Activated naive CD8-positive, alpha-beta T cell (primary cell): ENCODE results near the gene AP1M1.
"Not testable (repeated sequence)": the region's sequence is repeated elsewhere in the genome, so short reads cannot be mapped to it uniquely, and the experiment has no call there.

Experiments used
- H3K27ac Mint-ChIP-seq: one replicate; pipeline ENCODE4 v1.8.0; 2021; ENCODE audit warnings: mixed read lengths
- H3K27me3 Mint-ChIP-seq: one replicate; pipeline ENCODE4 v1.8.0; 2021; ENCODE audit warnings: mixed read lengths
- H3K36me3 Mint-ChIP-seq: one replicate; pipeline ENCODE4 v1.8.0; 2021; ENCODE audit warnings: mixed read lengths
- H3K4me1 Mint-ChIP-seq: one replicate; pipeline ENCODE4 v1.8.0; 2021; ENCODE audit warnings: low read depth, mixed read lengths
- H3K4me3 Mint-ChIP-seq: one replicate; pipeline ENCODE4 v1.8.0; 2021; ENCODE audit warnings: mild to moderate bottlenecking, mixed read lengths
- H3K9me3 Mint-ChIP-seq: one replicate; pipeline ENCODE4 v1.8.0; 2021; ENCODE audit warnings: low read depth, mixed read lengths

Gene AP1M1

GRCh38 chr19:16168465-16169081 is 29.1 kb upstream of the AP1M1 start:
- Mint-ChIP-seq H3K27me3 (no peaks in the 10 kb centered on the region), H3K9me3 (no peaks in the 10 kb centered on the region), H3K36me3 (no peaks in the 10 kb centered on the region), H3K27ac (no peak overlapping the region), H3K4me3 (no peak overlapping the region), H3K4me1 (no peaks in the 10 kb centered on the region)

GRCh38 chr19:16170134-16170533 is 27.6 kb upstream of the AP1M1 start:
- no peak overlapping the region for H3K4me3 Mint-ChIP-seq
- no peaks in the 10 kb centered on the region for H3K36me3 Mint-ChIP-seq
- no peaks in the 10 kb centered on the region for H3K4me1 Mint-ChIP-seq
- no peaks in the 10 kb centered on the region for H3K9me3 Mint-ChIP-seq
- H3K27ac Mint-ChIP-seq: no peak overlapping the region
- no peaks in the 10 kb centered on the region for H3K27me3 Mint-ChIP-seq

GRCh38 chr19:16175954-16176353 is 21.8 kb upstream of the AP1M1 start:
- no peak overlapping the region for H3K27ac Mint-ChIP-seq
- H3K27me3 Mint-ChIP-seq: no peaks in the 10 kb centered on the region
- no peaks in the 10 kb centered on the region for H3K36me3 Mint-ChIP-seq
- H3K4me3 Mint-ChIP-seq: no peak overlapping the region
- no peaks in the 10 kb centered on the region for H3K4me1 Mint-ChIP-seq
- H3K9me3 Mint-ChIP-seq: no peaks in the 10 kb centered on the region

- not testable (repeated sequence) for H3K27ac Mint-ChIP-seq, H3K4me1 Mint-ChIP-seq, H3K36me3 Mint-ChIP-seq, H3K4me3 Mint-ChIP-seq, H3K27me3 Mint-ChIP-seq, H3K9me3 Mint-ChIP-seq
Measured at GRCh38 chr19:16178866-16179265, 18.8 kb upstream of the AP1M1 start.

GRCh38 chr19:16180611-16181010 is 17.1 kb upstream of the AP1M1 start:
- no peak overlapping the region for H3K4me3 Mint-ChIP-seq
- H3K9me3 Mint-ChIP-seq: no peaks in the 10 kb centered on the region
- peaks cover 13% of the 10 kb centered on the region for H3K4me1 Mint-ChIP-seq
- no peak overlapping the region for H3K27ac Mint-ChIP-seq
- H3K36me3 Mint-ChIP-seq: no peaks in the 10 kb centered on the region
- H3K27me3 Mint-ChIP-seq: no peaks in the 10 kb centered on the region

- peaks cover 3% of the 10 kb centered on the region for H3K36me3 Mint-ChIP-seq
- H3K27ac Mint-ChIP-seq: peak overlapping the region; percentile 97
- no peaks in the 10 kb centered on the region for H3K9me3 Mint-ChIP-seq
- H3K4me3 Mint-ChIP-seq: peak overlapping the region; percentile 99
- H3K27me3 Mint-ChIP-seq: no peaks in the 10 kb centered on the region
- peaks cover 32% of the 10 kb centered on the region for H3K4me1 Mint-ChIP-seq
Measured at GRCh38 chr19:16184665-16185122, 13.0 kb upstream of the AP1M1 start.

GRCh38 chr19:16185123-16185767 is 12.5 kb upstream of the AP1M1 start, which contains the start of gene FAM32A:
Gene FAM32A, plus strand, starts transcription at chr19:16185410. Its CDS starts 33 bp downstream, at chr19:16185443.
- H3K27me3 Mint-ChIP-seq: no peaks in the 10 kb centered on the region
- peaks cover 3% of the 10 kb centered on the region for H3K36me3 Mint-ChIP-seq
- H3K9me3 Mint-ChIP-seq: no peaks in the 10 kb centered on the region
- peaks cover 36% of the 10 kb centered on the region for H3K4me1 Mint-ChIP-seq
- H3K4me3 Mint-ChIP-seq: peak within 1 kb of the TSS; percentile 99
- peak within 1 kb of the TSS; percentile 97 for H3K27ac Mint-ChIP-seq

GRCh38 chr19:16185768-16186123 is 12.0 kb upstream of the AP1M1 start:
- H3K36me3 Mint-ChIP-seq: peaks cover 3% of the 10 kb centered on the region
- H3K4me3 Mint-ChIP-seq: peak overlapping the region; percentile 99
- H3K4me1 Mint-ChIP-seq: peaks cover 36% of the 10 kb centered on the region
- no peaks in the 10 kb centered on the region for H3K27me3 Mint-ChIP-seq
- no peaks in the 10 kb centered on the region for H3K9me3 Mint-ChIP-seq
- peak overlapping the region; percentile 97 for H3K27ac Mint-ChIP-seq

GRCh38 chr19:16188521-16188920 is 9.2 kb upstream of the AP1M1 start:
- Mint-ChIP-seq H3K4me3 (no peak overlapping the region), H3K9me3 (no peaks in the 10 kb centered on the region), H3K36me3 (peaks cover 3% of the 10 kb centered on the region), H3K27ac (peak overlapping the region; percentile 76), H3K27me3 (no peaks in the 10 kb centered on the region), H3K4me1 (peaks cover 31% of the 10 kb centered on the region)

GRCh38 chr19:16190198-16190597 is 7.5 kb upstream of the AP1M1 start:
- Mint-ChIP-seq H3K27me3 (no peaks in the 10 kb centered on the region), H3K4me1 (peaks cover 27% of the 10 kb centered on the region), H3K27ac (no peak overlapping the region), H3K36me3 (peaks cover 3% of the 10 kb centered on the region), H3K9me3 (no peaks in the 10 kb centered on the region), H3K4me3 (no peak overlapping the region)

GRCh38 chr19:16190736-16191135 is 7.0 kb upstream of the AP1M1 start:
- no peaks in the 10 kb centered on the region for H3K9me3 Mint-ChIP-seq
- peaks cover 3% of the 10 kb centered on the region for H3K36me3 Mint-ChIP-seq
- peaks cover 23% of the 10 kb centered on the region for H3K4me1 Mint-ChIP-seq
- H3K4me3 Mint-ChIP-seq: no peak overlapping the region
- no peaks in the 10 kb centered on the region for H3K27me3 Mint-ChIP-seq
- H3K27ac Mint-ChIP-seq: no peak overlapping the region

GRCh38 chr19:16191216-16191908 is 6.3 kb upstream of the AP1M1 start:
- peaks cover 3% of the 10 kb centered on the region for H3K36me3 Mint-ChIP-seq

GRCh38 chr19:16193466-16193865 is 4.2 kb upstream of the AP1M1 start:
- Mint-ChIP-seq H3K4me1 (peaks cover 18% of the 10 kb centered on the region), H3K27me3 (no peaks in the 10 kb centered on the region), H3K4me3 (no peak overlapping the region), H3K9me3 (no peaks in the 10 kb centered on the region), H3K36me3 (no peaks in the 10 kb centered on the region), H3K27ac (no peak overlapping the region)

More at GRCh38 chr19:16191216-16191908, 6.3 kb upstream of the AP1M1 start:
- Mint-ChIP-seq H3K4me3 (no peak overlapping the region), H3K27me3 (no peaks in the 10 kb centered on the region), H3K27ac (no peak overlapping the region), H3K9me3 (no peaks in the 10 kb centered on the region), H3K4me1 (peaks cover 21% of the 10 kb centered on the region)

- Mint-ChIP-seq H3K27ac (peak overlapping the region; percentile 97), H3K4me1 (peaks cover 38% of the 10 kb centered on the region)
Measured at GRCh38 chr19:16197188-16197621, 506 bp upstream of the AP1M1 start.

GRCh38 chr19:16198370-16198651 is 600 bp downstream of the AP1M1 start:
- H3K36me3 Mint-ChIP-seq: peaks cover 10% of the 10 kb centered on the region
- H3K9me3 Mint-ChIP-seq: no peaks in the 10 kb centered on the region
- H3K4me3 Mint-ChIP-seq: peak overlapping the region; percentile 93
- H3K27me3 Mint-ChIP-seq: no peaks in the 10 kb centered on the region
- H3K27ac Mint-ChIP-seq: peak overlapping the region; percentile 89
- H3K4me1 Mint-ChIP-seq: peaks cover 49% of the 10 kb centered on the region

More at GRCh38 chr19:16197188-16197621, 506 bp upstream of the AP1M1 start:
- Mint-ChIP-seq H3K36me3 (peaks cover 3% of the 10 kb centered on the region), H3K9me3 (no peaks in the 10 kb centered on the region), H3K27me3 (no peaks in the 10 kb centered on the region), H3K4me3 (peak overlapping the region; percentile 92)
